CD4-positive, alpha-beta T cell treated with Interleukin-10 for 1 hour (primary cell): Measurements from ENCODE around the gene TCP11.
"Not testable (repeated sequence)": the region's sequence is repeated elsewhere in the genome, so short reads cannot be mapped to it uniquely, and the experiment has no call there.

ENCODE experiments used
- DNase-seq: peaks from one replicate; pipeline ENCODE4 v3.0.0-alpha.2; 2020

Gene TCP11

GRCh38 chr6:35142588-35143569 is 1.7 kb upstream of the TCP11 start:
- no peak for DNase-seq

- no peak for DNase-seq
Measured at GRCh38 chr6:35140639-35141006, 516 bp downstream of the TCP11 start.

- peak; percentile 65 for DNase-seq
Measured at GRCh38 chr6:35139924-35140638, 1.1 kb downstream of the TCP11 start.

GRCh38 chr6:35139470-35139869 is 1.7 kb downstream of the TCP11 start:
- DNase-seq = no peak

GRCh38 chr6:35138191-35138590 is 2.9 kb downstream of the TCP11 start:
- not testable (repeated sequence) for DNase-seq

GRCh38 chr6:35136185-35136584 is 5.0 kb downstream of the TCP11 start:
- no peak for DNase-seq

- no peak for DNase-seq
Measured at GRCh38 chr6:35128496-35128895, 12.6 kb downstream of the TCP11 start.

GRCh38 chr6:35128042-35128441 is 13.1 kb downstream of the TCP11 start:
- no peak for DNase-seq

GRCh38 chr6:35124356-35124755 is 16.8 kb downstream of the TCP11 start:
- DNase-seq = no peak

GRCh38 chr6:35120746-35121145 is 20.4 kb downstream of the TCP11 start:
- no peak for DNase-seq

- no peak for DNase-seq
Measured at GRCh38 chr6:35108309-35108885, 32.7 kb downstream of the TCP11 start.

GRCh38 chr6:35107761-35108160 is 33.4 kb downstream of the TCP11 start:
- DNase-seq = not testable (repeated sequence)

GRCh38 chr6:35107208-35107607 is 33.9 kb downstream of the TCP11 start:
- DNase-seq = not testable (repeated sequence)

GRCh38 chr6:35106061-35106460 is 35.1 kb downstream of the TCP11 start:
- not testable (repeated sequence) for DNase-seq

- no peak for DNase-seq
Measured at GRCh38 chr6:35105078-35105477, 36.1 kb downstream of the TCP11 start.

- no peak for DNase-seq
Measured at GRCh38 chr6:35099116-35099515, 42.0 kb downstream of the TCP11 start.

- no peak for DNase-seq
Measured at GRCh38 chr6:35096129-35096862, 44.8 kb downstream of the TCP11 start.

GRCh38 chr6:35094183-35094582 is 47.0 kb downstream of the TCP11 start:
- no peak for DNase-seq

- no peak for DNase-seq
Measured at GRCh38 chr6:35093783-35094182, 47.4 kb downstream of the TCP11 start.

GRCh38 chr6:35093118-35093445 is 48.1 kb downstream of the TCP11 start:
- no peak for DNase-seq

- DNase-seq = no peak
Measured at GRCh38 chr6:35092362-35093117, 48.6 kb downstream of the TCP11 start.

- no peak for DNase-seq
Measured at GRCh38 chr6:35091346-35092083, 49.6 kb downstream of the TCP11 start.
